ENCODE results near the gene EIF4G2.

GRCh38 chr11:10857459-10857708 is 48.7 kb upstream of the EIF4G2 start:
- TF ChIP-seq CTCF (conservative IDR thresholded peaks at IDR 0.05; ENCODE audit: low read depth in 2 of 2) (no peak), POLR2AphosphoS5 (IDR thresholded peaks at IDR 0.05; ENCODE audit: low read depth) (no peak; the same call in 1 of the 2 replicates)

Data from GM23338 (cell line).